Measurements from ENCODE around the gene DCUN1D2. TPM values are rescaled to one million over a fixed set of nuclear protein-coding genes. Genes with fewer than 3 reads are reported as not detected.

The DCUN1D2 gene
- total RNA-seq, 1 experiment from 2014 or later = 12.7 TPM

Other genes with a start within 250 kb of the DCUN1D2 start
- 199 and 207 TPM in 2 replicates for gene LAMP1, start 193.5 kb downstream of the DCUN1D2 start, total RNA-seq (2014; rRNA removed; shearing (Covaris generic))
- 26.5 and 28.6 TPM in 2 replicates for gene GRTP1, start 126.6 kb downstream of the DCUN1D2 start, total RNA-seq (2014; rRNA removed; shearing (Covaris generic))
- gene ADPRHL1, start 37.2 kb downstream of the DCUN1D2 start, total RNA-seq (2014; rRNA removed; shearing (Covaris generic)) = 2.3 and 3.3 TPM in 2 replicates
- 23.0 and 39.4 TPM in 2 replicates for gene TFDP1, start 94.0 kb upstream of the DCUN1D2 start, total RNA-seq (2014; rRNA removed; shearing (Covaris generic))
- gene ATP4B, start 167.5 kb upstream of the DCUN1D2 start, total RNA-seq (2014; rRNA removed; shearing (Covaris generic)) = not detected in 2 replicates
- 0.07 TPM in 1 of 2 replicates, not detected in the other for gene GRK1, start 176.5 kb upstream of the DCUN1D2 start, total RNA-seq (2014; rRNA removed; shearing (Covaris generic))